ENCODE results near the gene CDC42EP1. TPM values are rescaled to one million over a fixed set of nuclear protein-coding genes. Genes with fewer than 3 reads are reported as not detected.

CDC42EP1 gene
- total and polyA plus RNA-seq, 2 donors (not counting 1 experiment from before 2014, with no cell fraction given), result 0.22 TPM; not detected in 1

DNA sequence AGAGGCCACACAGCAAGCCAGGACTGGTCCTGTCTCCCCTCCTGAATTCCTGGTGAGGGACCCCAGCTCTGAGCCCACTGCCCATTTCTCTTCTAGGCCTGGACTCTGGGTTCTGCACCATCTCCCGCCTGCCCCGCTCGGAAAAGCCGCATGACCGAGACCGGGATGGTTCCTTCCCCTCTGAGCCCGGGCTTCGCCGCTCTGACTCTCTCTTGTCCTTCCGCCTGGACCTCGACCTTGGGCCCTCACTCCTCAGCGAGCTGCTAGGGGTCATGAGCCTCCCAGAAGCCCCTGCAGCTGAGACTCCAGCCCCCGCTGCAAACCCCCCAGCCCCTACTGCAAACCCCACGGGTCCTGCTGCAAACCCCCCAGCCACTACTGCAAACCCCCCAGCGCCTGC, 7.7 kb downstream of the CDC42EP1 start:
- DNase-seq, result no peak
- Mint-ChIP-seq H3K9me3 (ENCODE audit: insufficient read depth) (no peaks in the 10 kb centered on the region), H3K4me1 (peaks cover 19% of the 10 kb centered on the region), H3K27ac (no peak overlapping the region), H3K27me3 (peaks cover 25% of the 10 kb centered on the region), H3K4me3 (no peak overlapping the region)
- H3K4me1 ChIP-seq (ENCODE audit: control insufficient read depth in 2 of 2, insufficient read depth in 2 of 2, low read length in 2 of 2), result peaks cover 21 to 26% of the 10 kb centered on the region in 2 donors
- peaks cover 0 to 8% (median 0%) of the 10 kb centered on the region in 3 donors for H3K9me3 ChIP-seq (ENCODE audit: control extremely low read depth in 1 of 3, control insufficient read depth in 2 of 3, insufficient read depth in 1 of 3, low read length in 2 of 3)
- WGBS (ENCODE audit: insufficient coverage), result 95% methylated on average over 12 of the region's 15 CpGs
- no peak overlapping the region for H3K4me3 ChIP-seq (ENCODE audit: control extremely low read depth in 1 of 5, extremely low read depth in 1 of 5, insufficient read depth in 1 of 5, low read depth in 2 of 5, low read length in 4 of 5)
- no peak overlapping the region for H2AFZ ChIP-seq (ENCODE audit: insufficient read depth, low read depth, low read length, poor library complexity, severe bottlenecking)
- CTCF ChIA-PET, result interaction anchor here (1.0 to 7.0 kb wide), 17 partner anchors 10 to 524 kb away, joined by 3 to 278 read pairs (median 9); partner anchors contain the start of genes CYTH4 and NOL12
- H3K79me2 ChIP-seq (ENCODE audit: control insufficient read depth, insufficient read depth, low read length), result no peaks in the 10 kb centered on the region
- H3K36me3 ChIP-seq (replicated peaks in 1 of 2; ENCODE audit: control extremely low read depth in 1 of 2, control insufficient read depth in 1 of 2, extremely low read depth in 1 of 2, insufficient read depth in 2 of 2, low read length in 1 of 2), result no peaks in the 10 kb centered on the region
- H4K20me1 ChIP-seq (ENCODE audit: control insufficient read depth, insufficient read depth, low read length, poor library complexity, severe bottlenecking), result no peaks in the 10 kb centered on the region
- H3K27me3 ChIP-seq (replicated peaks in 1 of 4; ENCODE audit: control extremely low read depth in 1 of 4, control insufficient read depth in 3 of 4, insufficient read depth in 4 of 4, low read length in 3 of 4), result peaks cover 0 to 14% (median 3%) of the 10 kb centered on the region in 4 experiments
- intact Hi-C loops (cut with micrococcal nuclease), result no loop called here
- ATAC-seq (ENCODE audit: low read depth), result no peak
- POLR2A ChIA-PET, result no interaction called here
- no peak overlapping the region for H3K27ac ChIP-seq (ENCODE audit: low read length in 2 of 2)
- no peak overlapping the region for H3K4me2 ChIP-seq (replicated peaks; ENCODE audit: low read depth, low read length, poor library complexity, severe bottlenecking)
- TF ChIP-seq, protein P1, sequence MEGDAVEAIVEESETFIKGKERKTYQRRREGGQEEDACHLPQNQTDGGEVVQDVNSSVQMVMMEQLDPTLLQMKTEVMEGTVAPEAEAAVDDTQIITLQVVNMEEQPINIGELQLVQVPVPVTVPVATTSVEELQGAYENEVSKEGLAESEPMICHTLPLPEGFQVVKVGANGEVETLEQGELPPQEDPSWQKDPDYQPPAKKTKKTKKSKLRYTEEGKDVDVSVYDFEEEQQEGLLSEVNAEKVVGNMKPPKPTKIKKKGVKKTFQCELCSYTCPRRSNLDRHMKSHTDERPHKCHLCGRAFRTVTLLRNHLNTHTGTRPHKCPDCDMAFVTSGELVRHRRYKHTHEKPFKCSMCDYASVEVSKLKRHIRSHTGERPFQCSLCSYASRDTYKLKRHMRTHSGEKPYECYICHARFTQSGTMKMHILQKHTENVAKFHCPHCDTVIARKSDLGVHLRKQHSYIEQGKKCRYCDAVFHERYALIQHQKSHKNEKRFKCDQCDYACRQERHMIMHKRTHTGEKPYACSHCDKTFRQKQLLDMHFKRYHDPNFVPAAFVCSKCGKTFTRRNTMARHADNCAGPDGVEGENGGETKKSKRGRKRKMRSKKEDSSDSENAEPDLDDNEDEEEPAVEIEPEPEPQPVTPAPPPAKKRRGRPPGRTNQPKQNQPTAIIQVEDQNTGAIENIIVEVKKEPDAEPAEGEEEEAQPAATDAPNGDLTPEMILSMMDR (IDR thresholded peaks at IDR 0.05), result no peak
- TF ChIP-seq EZH2 (IDR thresholded peaks at IDR 0.05; ENCODE audit: borderline replicate concordance, insufficient read depth, low read depth, low read length, poor library complexity, severe bottlenecking), result no peak
- no peak overlapping the region for H3K9ac ChIP-seq (ENCODE audit: low read length)

DNA sequence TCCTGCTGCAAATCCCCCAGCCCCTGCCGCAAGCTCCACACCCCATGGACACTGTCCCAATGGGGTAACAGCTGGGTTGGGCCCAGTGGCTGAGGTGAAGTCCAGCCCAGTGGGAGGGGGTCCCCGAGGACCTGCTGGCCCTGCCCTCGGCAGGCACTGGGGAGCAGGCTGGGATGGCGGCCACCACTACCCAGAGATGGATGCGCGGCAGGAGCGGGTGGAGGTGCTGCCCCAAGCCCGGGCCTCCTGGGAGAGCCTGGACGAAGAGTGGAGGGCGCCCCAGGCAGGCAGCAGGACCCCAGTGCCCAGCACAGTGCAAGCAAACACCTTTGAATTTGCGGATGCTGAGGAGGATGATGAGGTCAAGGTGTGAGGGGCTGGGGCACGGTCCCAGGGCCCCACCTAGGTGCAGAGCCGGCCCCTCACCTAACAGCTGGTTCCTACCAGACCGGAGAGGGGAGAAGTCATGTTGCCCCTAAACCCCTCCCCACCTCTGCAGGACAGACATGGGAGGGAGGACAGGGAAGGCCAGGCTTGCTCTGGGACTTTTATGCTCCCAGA, 8.2 kb downstream of the CDC42EP1 start:
- ChIA-PET POLR2A (no interaction called here), CTCF (interaction anchor here (1.5 to 7.0 kb wide), 5 partner anchors 18 to 96 kb away, joined by 5 to 278 read pairs (median 43); no protein-coding TSS in a partner anchor)
- Mint-ChIP-seq H3K4me1 (peaks cover 19% of the 10 kb centered on the region), H3K4me3 (no peak overlapping the region), H3K27me3 (peaks cover 20% of the 10 kb centered on the region), H3K9me3 (ENCODE audit: insufficient read depth) (no peaks in the 10 kb centered on the region), H3K27ac (no peak overlapping the region)
- Histone ChIP-seq H3K9ac (ENCODE audit: low read length) (no peak overlapping the region), H3K79me2 (ENCODE audit: control insufficient read depth, insufficient read depth, low read length) (no peaks in the 10 kb centered on the region), H3K4me1 (ENCODE audit: control insufficient read depth in 2 of 2, insufficient read depth in 2 of 2, low read length in 2 of 2) (peaks cover 21 to 26% of the 10 kb centered on the region in 2 donors), H3K4me3 (ENCODE audit: control extremely low read depth in 1 of 5, extremely low read depth in 1 of 5, insufficient read depth in 1 of 5, low read depth in 2 of 5, low read length in 4 of 5) (no peak overlapping the region), H3K27me3 (replicated peaks in 1 of 4; ENCODE audit: control extremely low read depth in 1 of 4, control insufficient read depth in 3 of 4, insufficient read depth in 4 of 4, low read length in 3 of 4) (peaks cover 0 to 8% (median 2%) of the 10 kb centered on the region in 4 experiments), H3K36me3 (replicated peaks in 1 of 2; ENCODE audit: control extremely low read depth in 1 of 2, control insufficient read depth in 1 of 2, extremely low read depth in 1 of 2, insufficient read depth in 2 of 2, low read length in 1 of 2) (no peaks in the 10 kb centered on the region), H3K27ac (ENCODE audit: low read length in 2 of 2) (no peak overlapping the region), H2AFZ (ENCODE audit: insufficient read depth, low read depth, low read length, poor library complexity, severe bottlenecking) (no peak overlapping the region), H3K9me3 (ENCODE audit: control extremely low read depth in 1 of 3, control insufficient read depth in 2 of 3, insufficient read depth in 1 of 3, low read length in 2 of 3) (peaks cover 0 to 6% (median 0%) of the 10 kb centered on the region in 3 donors), H4K20me1 (ENCODE audit: control insufficient read depth, insufficient read depth, low read length, poor library complexity, severe bottlenecking) (no peaks in the 10 kb centered on the region), H3K4me2 (replicated peaks; ENCODE audit: low read depth, low read length, poor library complexity, severe bottlenecking) (no peak overlapping the region)
- no peak for TF ChIP-seq EZH2 (IDR thresholded peaks at IDR 0.05; ENCODE audit: borderline replicate concordance, insufficient read depth, low read depth, low read length, poor library complexity, severe bottlenecking)
- TF ChIP-seq, protein P1 (IDR thresholded peaks at IDR 0.05), result no peak
- no peak for DNase-seq
- 93% methylated on average over 11 of the region's 14 CpGs for WGBS (ENCODE audit: insufficient coverage)
- intact Hi-C loops (cut with micrococcal nuclease), result no loop called here
- no peak for ATAC-seq (ENCODE audit: low read depth)
